Anterior cingulate cortex (tissue), 58 donors: ENCODE data around the gene NDUFV1.
A peak's percentile ranks its signal among the peaks of the same experiment; 100 is the strongest.
"Not testable (repeated sequence)": the region's sequence is repeated elsewhere in the genome, so short reads cannot be mapped to it uniquely, and the experiment has no call there.

ENCODE experiments used
- DNase-seq, 58 donors: peaks; one replicate each; lab custom pipeline; 2025; lab: John Stamatoyannopoulos, UW

The NDUFV1 gene

GRCh38 chr11:67606492-67607295, at the start of gene NDUFV1:
TSS of gene NDUFV1 (plus strand) at chr11:67606936. CDS start at chr11:67607005, 69 bp downstream.
- DNase-seq, result peak; percentile 60 to 97 (median 94)

- DNase-seq, result no peak
Measured at GRCh38 chr11:67558084-67558772, 48.5 kb upstream of the NDUFV1 start.

- no peak for DNase-seq
Measured at GRCh38 chr11:67561971-67562619, 44.6 kb upstream of the NDUFV1 start.

- DNase-seq, result no peak
Measured at GRCh38 chr11:67562963-67563704, 43.6 kb upstream of the NDUFV1 start.

- not testable (repeated sequence) for DNase-seq
Measured at GRCh38 chr11:67563705-67564114, 43.0 kb upstream of the NDUFV1 start.

GRCh38 chr11:67564230-67564629, 42.5 kb upstream of the NDUFV1 start:
- no peak for DNase-seq

- DNase-seq, result no peak
Measured at GRCh38 chr11:67571443-67571842, 35.3 kb upstream of the NDUFV1 start.

GRCh38 chr11:67572305-67572704, 34.4 kb upstream of the NDUFV1 start:
- no peak for DNase-seq

GRCh38 chr11:67572747-67573419, 33.9 kb upstream of the NDUFV1 start:
- peak in 25 of 58 donors; percentile 3 to 61 (median 20) for DNase-seq

- DNase-seq, result no peak
Measured at GRCh38 chr11:67574938-67575337, 31.8 kb upstream of the NDUFV1 start.

GRCh38 chr11:67576735-67577475, 29.8 kb upstream of the NDUFV1 start:
- DNase-seq, result no peak

- DNase-seq, result no peak
Measured at GRCh38 chr11:67577951-67578350, 28.8 kb upstream of the NDUFV1 start.

GRCh38 chr11:67581469-67581868, 25.3 kb upstream of the NDUFV1 start:
- DNase-seq, result no peak

- no peak for DNase-seq
Measured at GRCh38 chr11:67582011-67582410, 24.7 kb upstream of the NDUFV1 start.

- DNase-seq, result peak; percentile 13 to 90 (median 80)
Measured at GRCh38 chr11:67583247-67584204, 23.2 kb upstream of the NDUFV1 start, which contains the start of gene GSTP1. TSS of gene GSTP1 (plus strand) at chr11:67583812. CDS start at chr11:67583844, 32 bp downstream.

GRCh38 chr11:67584205-67584880, 22.4 kb upstream of the NDUFV1 start:
- peak in 38 of 58 donors; percentile 23 to 64 (median 40) for DNase-seq
